Keratinocyte (primary cell): ENCODE results near the gene NECTIN2. TPM values are rescaled to one million over a fixed set of nuclear protein-coding genes. Genes with fewer than 3 reads are reported as not detected.
A peak's percentile ranks its signal among the peaks of the same experiment; 100 is the strongest.
"Not testable (repeated sequence)": the region's sequence is repeated elsewhere in the genome, so short reads cannot be mapped to it uniquely, and the experiment has no call there.

Experiments
- DNase-seq: peaks from one replicate; pipeline ENCODE4 v3.0.0-alpha.2; 2011; ENCODE audit warnings: low read depth, missing footprints, low spot score
- FAIRE-seq: peaks from 2 replicates; lab custom pipeline; 2011; peaks lifted over from hg19 to GRCh38; lab: Jason Lieb, UNC
- H2AFZ ChIP-seq: 2 replicates; pipeline ENCODE4 v1.6.0; 2012; ENCODE audit warnings: low read length, control low read depth, inconsistent platforms; ENCODE audit not compliant: control insufficient read depth
- H3K27ac ChIP-seq: 2 replicates; pipeline ENCODE4 v1.5.1; 2011; ENCODE audit warnings: low read length; ENCODE audit not compliant: control insufficient read depth, insufficient read depth
- H3K27me3 ChIP-seq: 3 replicates; pipeline ENCODE4 v1.6.0; 2011; ENCODE audit warnings: low read length; ENCODE audit not compliant: control insufficient read depth, insufficient read depth; ENCODE audit errors: extremely low read depth
- H3K36me3 ChIP-seq, 2 experiments: 2 replicates in 1 of 2; 3 replicates in 1 of 2; pipeline ENCODE4 v1.5.1; 2011; ENCODE audit warnings: low read length in 2 of 2, mild to moderate bottlenecking in 1 of 2; ENCODE audit not compliant: control insufficient read depth in 2 of 2, insufficient read depth in 2 of 2; ENCODE audit errors: extremely low read depth in 1 of 2
- H3K4me1 ChIP-seq: 3 replicates; pipeline ENCODE4 v1.5.1; 2011; ENCODE audit warnings: low read length; ENCODE audit not compliant: control insufficient read depth, insufficient read depth; ENCODE audit errors: extremely low read depth
- H3K4me2 ChIP-seq: 3 replicates; pipeline ENCODE4 v1.6.0; 2011; ENCODE audit warnings: low read depth, low read length; ENCODE audit not compliant: control insufficient read depth, insufficient read depth; ENCODE audit errors: extremely low read depth
- H3K4me3 ChIP-seq, 3 experiments: fragments of 200-600 bp in 1 of 3; sonication (generic) in 1 of 3; 2 replicates in 2 of 3; 3 replicates in 1 of 3; pipeline ENCODE4 v1.5.1; 2011 to 2016; ENCODE audit warnings: low read length in 3 of 3, mild to moderate bottlenecking in 3 of 3, control low read depth in 2 of 3, inconsistent platforms in 1 of 3, low read depth in 1 of 3, mixed read lengths in 1 of 3, mixed run types in 1 of 3, moderate library complexity in 1 of 3; ENCODE audit not compliant: control insufficient read depth in 2 of 3, insufficient read depth in 2 of 3; ENCODE audit errors: extremely low read depth in 1 of 3
- H3K79me2 ChIP-seq: 2 replicates; pipeline ENCODE4 v1.6.0; 2012; ENCODE audit warnings: low read length; ENCODE audit not compliant: control insufficient read depth, insufficient read depth
- H3K9ac ChIP-seq: 3 replicates; pipeline ENCODE4 v1.6.0; 2011; ENCODE audit warnings: low read length; ENCODE audit not compliant: control insufficient read depth, insufficient read depth; ENCODE audit errors: extremely low read depth
- H3K9me1 ChIP-seq: 3 replicates; pipeline ENCODE4 v1.6.0; 2011; ENCODE audit warnings: low read length; ENCODE audit not compliant: control insufficient read depth, insufficient read depth; ENCODE audit errors: extremely low read depth
- H3K9me3 ChIP-seq: 2 replicates; pipeline ENCODE4 v1.5.1; 2012; ENCODE audit warnings: low read depth, low read length; ENCODE audit not compliant: control insufficient read depth
- H4K20me1 ChIP-seq: 3 replicates; pipeline ENCODE4 v1.6.0; 2011; ENCODE audit warnings: low read length; ENCODE audit not compliant: control insufficient read depth, insufficient read depth; ENCODE audit errors: extremely low read depth
- EZH2 ChIP-seq: IDR thresholded peaks from one replicate; pipeline ENCODE4 v1.6.1; 2012; ENCODE audit warnings: inconsistent platforms, mild to moderate bottlenecking, low read length, moderate library complexity
- dilution Hi-C: fragments of 300-500 bp; cut with MboI; formaldehyde crosslinking; loops from one replicate; pipeline ENCODE4 v1.7.0; 2020; ENCODE audit warnings: low sequenced_read_pairs; ENCODE audit not compliant: extremely low pct_ligation_motif_present
- polyA plus RNA-seq, 5 experiments: library from polyadenylated mRNA; depleted of rRNA in 3 of 5; stranded (reverse) in 3 of 5; stranded (forward) in 1 of 5; unstranded in 1 of 5; fragments of >200 nt; gene quantifications; 1 replicate in 1 of 5; 2 replicates in 3 of 5; 3 replicates in 1 of 5; pipeline versions ENCODE4 v1.2.1 to v1.2.3, GENCODE V29; 2011 to 2012; ENCODE audit warnings: missing spikeins in 2 of 5, low read depth in 1 of 5, low replicate concordance in 1 of 5
- TF ChIP-seq, protein P1 (sequence below), 3 experiments: IDR thresholded peaks in 1 of 3; conservative IDR thresholded peaks in 1 of 3; optimal IDR thresholded peaks in 1 of 3; 2 replicates in 2 of 3; 3 replicates in 1 of 3; pipeline versions ENCODE3 to v1.5.1; 2011; ENCODE audit warnings: low read length in 3 of 3, mild to moderate bottlenecking in 3 of 3, moderate library complexity in 2 of 3, control low read depth in 1 of 3, inconsistent platforms in 1 of 3; ENCODE audit not compliant: insufficient read depth in 2 of 3; ENCODE audit errors: extremely low read depth in 1 of 3

Gene NECTIN2
- polyA plus RNA-seq, 1 donor (not counting 4 experiments of a cell fraction or from before 2014, with no cell fraction given): 26.8 TPM

DNA sequence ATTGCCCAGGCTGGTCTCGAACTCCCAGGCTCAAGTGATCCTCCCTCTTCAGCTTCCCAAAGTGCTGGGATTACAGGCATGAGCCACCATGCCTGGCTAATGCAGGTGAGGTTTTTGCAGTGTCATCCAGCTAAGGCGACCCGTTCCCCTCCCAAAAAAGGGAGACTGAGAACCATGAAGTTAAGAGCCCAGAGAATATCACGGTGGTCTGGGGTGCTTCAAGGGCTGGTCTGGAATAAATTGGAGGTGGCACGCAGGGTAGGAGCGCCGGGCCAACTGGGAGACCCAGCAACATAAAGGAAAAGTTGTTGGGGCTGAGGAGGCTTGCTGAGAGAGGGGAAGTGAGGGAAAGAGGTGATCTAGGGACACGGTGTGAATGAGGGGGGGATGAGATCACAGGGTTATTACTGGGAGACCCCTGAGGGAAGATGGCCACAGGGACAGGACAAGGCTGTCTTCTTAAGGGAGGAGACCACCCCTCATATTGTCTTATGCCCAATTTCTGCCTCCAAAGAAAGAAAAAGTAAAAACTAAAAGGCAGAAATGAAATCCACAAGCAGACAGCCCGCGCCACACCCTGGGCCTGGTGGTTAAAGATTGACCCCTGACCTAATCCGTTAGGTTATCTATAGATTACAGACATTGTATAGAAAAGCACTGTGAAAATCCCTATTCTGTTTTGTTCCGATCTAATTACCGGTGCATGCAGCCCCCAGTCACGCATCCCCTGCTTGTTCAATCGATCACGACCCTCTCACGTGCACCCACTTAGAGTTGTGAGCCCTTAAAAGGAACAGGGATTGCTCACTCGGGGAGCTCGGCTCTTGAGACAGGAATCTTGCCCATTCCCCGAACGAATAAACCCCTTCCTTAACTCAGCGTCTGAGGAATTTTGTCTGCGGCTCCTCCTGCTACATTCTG lies 67.7 kb downstream of the NECTIN2 start:
- not testable (repeated sequence) for H3K9me3 ChIP-seq, H3K4me2 ChIP-seq

DNA sequence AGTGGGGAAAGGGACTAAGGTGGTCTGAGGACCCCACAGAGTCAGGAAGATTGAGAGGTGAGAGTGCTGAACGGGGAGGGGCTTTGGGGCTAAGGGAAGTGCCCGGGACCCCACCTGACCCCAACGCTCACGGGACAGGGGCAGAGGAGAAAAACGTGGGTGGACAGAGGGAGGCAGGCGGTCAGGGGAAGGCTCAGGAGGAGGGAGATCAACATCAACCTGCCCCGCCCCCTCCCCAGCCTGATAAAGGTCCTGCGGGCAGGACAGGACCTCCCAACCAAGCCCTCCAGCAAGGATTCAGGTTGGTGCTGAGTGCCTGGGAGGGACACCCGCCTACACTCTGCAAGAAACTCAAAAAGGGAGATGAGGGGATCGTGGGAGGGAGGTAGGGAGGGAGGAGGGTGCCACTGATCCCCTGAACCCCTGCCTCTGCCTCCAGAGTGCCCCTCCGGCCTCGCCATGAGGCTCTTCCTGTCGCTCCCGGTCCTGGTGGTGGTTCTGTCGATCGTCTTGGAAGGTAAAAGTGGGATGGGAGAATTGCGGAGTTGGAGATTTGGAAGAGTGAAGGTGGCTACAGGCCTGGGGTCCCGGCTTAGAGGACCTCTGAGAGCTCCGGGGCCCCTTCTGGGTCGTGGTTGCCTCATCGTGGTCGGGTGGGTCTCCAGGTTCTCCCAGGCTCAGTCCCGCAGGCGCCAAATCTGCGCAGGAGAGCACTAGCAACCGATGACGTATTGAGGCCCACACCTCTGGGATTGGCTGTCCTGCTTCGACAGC lies 68.5 kb downstream of the NECTIN2 start, which contains the start of gene APOC1:
TSS of gene APOC1 (plus strand) at position 176 of the 774 bp plus-strand sequence. CDS start at position 460, 284 bp downstream.
- DNase-seq, H3K9me1 ChIP-seq, H3K4me1 ChIP-seq, dilution Hi-C loops, H3K36me3 ChIP-seq, H3K27me3 ChIP-seq, H3K79me2 ChIP-seq, H4K20me1 ChIP-seq, H3K9me3 ChIP-seq: not testable (repeated sequence)
- H3K4me3 ChIP-seq: peak within 1 kb of the TSS; percentile 39 to 60 (median 56)
- FAIRE-seq: peak; percentile 71
- H3K4me2 ChIP-seq: peak within 1 kb of the TSS; percentile 83
- H2AFZ ChIP-seq: peak within 1 kb of the TSS; percentile 91
- peak within 1 kb of the TSS; percentile 56 for H3K27ac ChIP-seq
- H3K9ac ChIP-seq: peak within 1 kb of the TSS; percentile 73

More for the DNA sequence above, 67.7 kb downstream of the NECTIN2 start:
- H3K79me2 ChIP-seq, FAIRE-seq, H3K9me1 ChIP-seq, dilution Hi-C loops, H2AFZ ChIP-seq, H3K36me3 ChIP-seq, H4K20me1 ChIP-seq, H3K27ac ChIP-seq, DNase-seq, H3K4me3 ChIP-seq, H3K4me1 ChIP-seq, H3K27me3 ChIP-seq, H3K9ac ChIP-seq: not testable (repeated sequence)

DNA sequence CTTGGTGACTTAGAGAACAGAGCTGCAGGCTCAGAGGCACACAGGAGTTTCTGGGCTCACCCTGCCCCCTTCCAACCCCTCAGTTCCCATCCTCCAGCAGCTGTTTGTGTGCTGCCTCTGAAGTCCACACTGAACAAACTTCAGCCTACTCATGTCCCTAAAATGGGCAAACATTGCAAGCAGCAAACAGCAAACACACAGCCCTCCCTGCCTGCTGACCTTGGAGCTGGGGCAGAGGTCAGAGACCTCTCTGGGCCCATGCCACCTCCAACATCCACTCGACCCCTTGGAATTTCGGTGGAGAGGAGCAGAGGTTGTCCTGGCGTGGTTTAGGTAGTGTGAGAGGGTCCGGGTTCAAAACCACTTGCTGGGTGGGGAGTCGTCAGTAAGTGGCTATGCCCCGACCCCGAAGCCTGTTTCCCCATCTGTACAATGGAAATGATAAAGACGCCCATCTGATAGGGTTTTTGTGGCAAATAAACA lies 78.2 kb downstream of the NECTIN2 start:
- Histone ChIP-seq H3K4me2 (no peak overlapping the region), H3K27ac (no peak overlapping the region), H3K9me3 (no peaks in the 10 kb centered on the region), H3K9me1 (no peaks in the 10 kb centered on the region), H3K4me1 (peaks cover 4% of the 10 kb centered on the region), H3K9ac (no peak overlapping the region), H3K36me3 (no peaks in the 10 kb centered on the region), H4K20me1 (no peaks in the 10 kb centered on the region), H3K4me3 (no peak overlapping the region), H2AFZ (no peak overlapping the region), H3K79me2 (no peaks in the 10 kb centered on the region), H3K27me3 (peaks cover 4% of the 10 kb centered on the region)
- dilution Hi-C loops: no loop called here
- FAIRE-seq: no peak
- TF ChIP-seq EZH2: no peak
- TF ChIP-seq, protein P1, sequence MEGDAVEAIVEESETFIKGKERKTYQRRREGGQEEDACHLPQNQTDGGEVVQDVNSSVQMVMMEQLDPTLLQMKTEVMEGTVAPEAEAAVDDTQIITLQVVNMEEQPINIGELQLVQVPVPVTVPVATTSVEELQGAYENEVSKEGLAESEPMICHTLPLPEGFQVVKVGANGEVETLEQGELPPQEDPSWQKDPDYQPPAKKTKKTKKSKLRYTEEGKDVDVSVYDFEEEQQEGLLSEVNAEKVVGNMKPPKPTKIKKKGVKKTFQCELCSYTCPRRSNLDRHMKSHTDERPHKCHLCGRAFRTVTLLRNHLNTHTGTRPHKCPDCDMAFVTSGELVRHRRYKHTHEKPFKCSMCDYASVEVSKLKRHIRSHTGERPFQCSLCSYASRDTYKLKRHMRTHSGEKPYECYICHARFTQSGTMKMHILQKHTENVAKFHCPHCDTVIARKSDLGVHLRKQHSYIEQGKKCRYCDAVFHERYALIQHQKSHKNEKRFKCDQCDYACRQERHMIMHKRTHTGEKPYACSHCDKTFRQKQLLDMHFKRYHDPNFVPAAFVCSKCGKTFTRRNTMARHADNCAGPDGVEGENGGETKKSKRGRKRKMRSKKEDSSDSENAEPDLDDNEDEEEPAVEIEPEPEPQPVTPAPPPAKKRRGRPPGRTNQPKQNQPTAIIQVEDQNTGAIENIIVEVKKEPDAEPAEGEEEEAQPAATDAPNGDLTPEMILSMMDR (optimal IDR thresholded peaks at IDR 0.05 in 1 of 3, IDR thresholded peaks at IDR 0.05 in 1 of 3, conservative IDR thresholded peaks at IDR 0.05 in 1 of 3; ENCODE audit: extremely low read depth in 1 of 3, insufficient read depth in 2 of 3, low read length in 3 of 3): no peak
- DNase-seq: no peak
